NAMALWA (cell line): ENCODE measurements around the gene VGF.

Experiments used
- DNase-seq: peaks from one replicate; pipeline ENCODE4 v3.0.0-alpha.2; 2015; ENCODE audit warnings: low spot score

Gene VGF

DNA sequence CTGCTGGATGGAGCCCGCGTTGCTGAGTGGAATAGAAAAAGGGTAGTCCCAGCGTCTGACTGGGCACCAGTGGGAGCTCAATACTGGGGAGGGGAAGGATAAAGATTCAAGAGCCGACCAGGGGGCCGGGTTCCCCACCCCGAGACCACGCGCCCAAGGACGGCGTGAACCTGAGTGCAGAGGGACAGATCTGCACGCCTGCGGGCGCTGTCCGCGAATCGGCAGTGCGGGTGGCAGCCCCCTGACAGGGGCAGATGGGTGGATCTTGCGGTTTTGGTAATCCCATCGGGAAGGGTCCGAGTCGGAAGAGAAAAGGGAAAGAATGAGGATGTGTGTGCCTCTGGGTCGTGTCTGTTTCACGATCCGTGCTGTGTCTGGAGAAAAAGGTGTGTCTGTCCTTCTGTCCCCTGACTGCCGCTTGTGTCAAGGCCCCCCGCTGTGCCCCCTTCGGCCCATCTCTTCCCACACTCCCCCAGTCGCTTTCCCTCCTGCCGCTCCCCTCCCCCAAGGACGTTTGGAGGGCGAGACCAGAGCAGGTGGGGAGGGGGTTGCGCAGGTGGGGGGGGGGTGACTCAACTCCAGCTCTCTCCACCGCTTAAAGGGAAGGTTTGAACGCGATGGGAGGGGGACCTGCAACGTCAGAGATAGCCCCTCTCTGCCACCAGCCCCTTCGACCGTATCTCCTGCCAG is 734 bp upstream of the VGF start:
- no peak for DNase-seq

DNA sequence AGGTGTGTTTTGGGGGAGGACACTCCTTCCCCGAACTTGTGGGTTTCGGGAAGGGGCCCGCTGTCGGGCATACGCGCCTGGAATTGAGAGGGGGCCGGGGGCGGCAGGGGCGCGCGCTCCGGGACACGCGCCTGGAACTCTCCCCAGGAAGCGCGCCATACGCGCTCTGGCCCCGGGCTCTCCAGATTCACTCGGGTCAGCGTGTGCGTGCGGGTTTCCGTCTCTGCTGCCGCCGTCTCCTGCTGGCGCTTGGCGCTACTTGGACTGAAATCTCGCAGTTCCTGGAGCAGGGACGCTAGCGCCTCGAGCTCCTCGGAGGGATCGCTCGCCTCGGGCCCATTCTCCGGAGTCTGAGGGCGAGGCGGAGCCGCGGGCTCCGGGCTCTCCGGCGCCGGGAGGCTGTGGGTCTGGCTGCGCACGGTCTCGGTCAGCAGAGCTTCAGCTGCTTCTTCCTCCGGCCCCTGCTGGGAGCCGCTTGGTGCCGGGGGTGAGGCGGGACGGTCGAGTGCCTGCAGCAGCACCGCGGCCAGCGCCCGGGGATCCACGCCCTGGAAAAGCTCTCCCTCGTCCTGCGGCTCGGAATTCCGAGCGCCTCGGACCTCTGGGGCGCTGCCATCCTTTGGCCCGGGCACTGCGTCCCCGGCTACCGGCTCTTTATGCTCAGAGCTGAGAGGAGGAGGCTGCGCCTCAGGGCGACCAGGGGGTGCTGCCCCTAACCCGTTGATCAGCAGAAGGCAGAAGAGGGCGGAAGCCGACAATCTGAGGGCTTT is 1.1 kb downstream of the VGF start:
- no peak for DNase-seq

DNA sequence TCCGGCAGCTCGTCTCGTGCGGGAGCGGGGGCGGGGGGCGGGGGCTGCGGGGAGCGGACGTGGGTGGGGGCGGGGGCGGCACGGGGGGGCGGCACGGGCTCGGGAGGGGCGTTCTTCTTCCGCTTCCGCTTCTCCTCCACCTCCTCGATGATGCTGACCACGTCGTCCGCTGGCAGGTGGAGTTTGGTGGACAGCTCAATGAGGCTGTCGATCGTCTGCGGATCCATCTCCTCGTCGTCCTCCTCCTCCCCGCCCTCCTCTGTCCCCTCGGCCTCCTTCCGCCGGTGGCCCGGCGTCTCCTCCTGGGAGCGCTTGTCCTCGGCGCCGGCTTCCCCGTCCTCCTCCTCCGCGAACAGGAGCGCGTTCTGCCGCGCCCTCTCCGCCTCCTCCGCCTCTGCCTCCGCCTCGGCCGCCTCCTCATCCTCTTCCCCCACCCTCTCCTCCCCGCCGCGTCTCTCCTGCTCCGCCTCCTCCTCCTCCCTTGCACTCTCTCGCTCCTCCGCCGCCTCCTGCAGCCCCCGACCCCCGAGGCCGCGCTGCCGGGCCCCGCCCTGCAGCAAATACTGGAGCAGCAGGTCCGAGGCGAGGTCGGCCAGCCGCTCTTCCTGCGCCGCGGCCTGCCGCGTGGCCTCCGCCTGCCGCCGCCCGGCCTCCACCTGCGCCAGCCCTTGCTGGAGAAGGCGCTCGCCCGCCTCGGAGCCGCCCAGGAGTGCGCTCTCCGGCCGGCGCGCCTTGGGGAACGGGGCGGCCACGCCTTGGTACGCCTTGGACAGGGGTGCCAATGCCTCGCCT is 1.9 kb downstream of the VGF start:
- DNase-seq: no peak

DNA sequence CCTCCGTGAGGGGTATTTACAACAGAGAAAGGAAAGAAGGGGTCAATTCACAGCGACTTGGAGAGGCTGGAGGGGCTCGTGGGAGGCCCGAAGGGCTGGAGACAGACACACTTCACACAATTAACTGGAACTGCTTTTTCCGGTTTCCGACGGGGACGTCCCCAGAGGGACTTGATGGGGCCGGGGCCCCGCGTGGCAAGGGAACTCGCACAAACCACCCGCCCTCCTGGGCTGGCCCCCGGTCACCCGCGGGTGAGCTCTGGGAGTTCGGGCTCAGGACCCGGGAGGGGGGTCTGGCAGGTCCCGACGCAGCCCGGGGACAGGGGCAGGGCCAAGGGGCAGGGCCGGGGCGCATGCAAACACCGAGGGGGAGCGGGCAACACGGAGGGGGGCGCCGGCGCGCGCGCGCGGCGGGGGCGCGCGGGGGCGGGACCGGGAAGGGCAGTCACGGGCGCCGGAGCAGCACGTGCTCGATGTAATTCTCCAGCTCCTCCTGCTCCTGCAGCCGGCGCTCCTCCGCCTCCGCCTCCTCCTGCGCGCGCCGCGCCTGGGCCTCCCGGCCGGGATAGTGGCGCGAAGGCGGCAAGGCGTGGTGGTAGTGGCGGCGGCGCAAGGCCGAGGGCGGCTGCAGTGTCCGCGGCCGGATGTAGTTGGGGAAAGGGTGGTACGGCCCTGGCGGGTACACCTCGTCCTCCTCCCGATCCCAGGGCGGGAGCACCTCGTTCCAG is 2.7 kb downstream of the VGF start:
- no peak for DNase-seq

DNA sequence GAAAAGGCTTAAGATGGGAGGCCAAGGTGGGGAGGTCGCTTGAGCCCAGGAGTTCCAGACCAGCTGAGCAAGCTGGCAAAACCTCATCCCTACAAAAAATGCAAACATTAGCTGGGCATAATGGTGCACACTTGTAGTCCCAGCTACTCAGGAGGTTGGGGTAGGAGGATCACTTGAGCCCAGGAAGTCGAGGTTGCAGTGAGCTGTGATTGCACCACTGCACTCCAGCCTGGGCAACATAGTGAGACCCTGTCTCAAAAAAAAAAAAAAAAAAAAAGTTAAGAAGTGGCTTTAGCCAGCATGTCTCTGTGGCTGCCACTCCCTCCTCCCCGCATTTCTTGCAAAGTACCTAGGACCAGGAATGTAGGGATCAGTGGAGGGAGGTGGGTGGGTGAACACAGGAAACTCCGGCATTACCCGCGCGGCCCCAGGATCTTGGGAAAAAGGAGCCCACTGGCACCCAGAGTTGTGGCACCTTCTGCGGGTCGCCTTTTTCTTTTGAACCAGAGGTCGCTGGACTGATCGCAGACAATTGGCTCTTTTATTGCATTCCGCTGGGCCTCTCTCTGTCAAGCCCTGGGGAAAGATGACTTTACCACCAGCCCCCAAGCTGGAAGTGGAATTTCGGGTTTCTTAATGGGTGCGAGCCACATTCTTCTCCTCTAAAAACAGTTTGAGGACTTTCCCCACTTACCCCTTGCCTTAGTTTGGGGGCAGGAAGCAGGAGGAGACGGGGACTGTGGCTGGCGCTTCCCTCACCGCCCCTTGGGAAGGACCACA is 3.5 kb downstream of the VGF start:
- DNase-seq: no peak

DNA sequence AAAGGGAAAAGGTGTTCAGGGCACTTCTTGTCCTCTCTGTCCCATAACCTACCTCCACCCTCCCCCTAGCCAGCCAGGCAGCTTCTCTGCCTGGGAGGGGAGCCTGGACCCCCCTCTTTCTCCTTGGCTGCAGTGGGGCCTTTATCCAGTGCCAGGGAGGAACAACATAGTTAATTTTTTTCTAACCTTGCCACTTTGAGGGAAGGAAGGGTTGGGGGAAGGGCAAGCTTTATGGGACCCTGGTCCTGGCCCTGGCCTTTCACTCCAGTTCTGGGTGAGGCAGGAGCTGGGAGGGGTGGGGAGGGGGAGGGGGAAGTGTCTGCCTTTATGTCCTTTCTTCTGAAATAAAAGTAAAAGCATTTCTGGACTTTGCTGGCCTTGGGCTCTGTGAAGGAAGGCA is 4.5 kb downstream of the VGF start:
- no peak for DNase-seq

DNA sequence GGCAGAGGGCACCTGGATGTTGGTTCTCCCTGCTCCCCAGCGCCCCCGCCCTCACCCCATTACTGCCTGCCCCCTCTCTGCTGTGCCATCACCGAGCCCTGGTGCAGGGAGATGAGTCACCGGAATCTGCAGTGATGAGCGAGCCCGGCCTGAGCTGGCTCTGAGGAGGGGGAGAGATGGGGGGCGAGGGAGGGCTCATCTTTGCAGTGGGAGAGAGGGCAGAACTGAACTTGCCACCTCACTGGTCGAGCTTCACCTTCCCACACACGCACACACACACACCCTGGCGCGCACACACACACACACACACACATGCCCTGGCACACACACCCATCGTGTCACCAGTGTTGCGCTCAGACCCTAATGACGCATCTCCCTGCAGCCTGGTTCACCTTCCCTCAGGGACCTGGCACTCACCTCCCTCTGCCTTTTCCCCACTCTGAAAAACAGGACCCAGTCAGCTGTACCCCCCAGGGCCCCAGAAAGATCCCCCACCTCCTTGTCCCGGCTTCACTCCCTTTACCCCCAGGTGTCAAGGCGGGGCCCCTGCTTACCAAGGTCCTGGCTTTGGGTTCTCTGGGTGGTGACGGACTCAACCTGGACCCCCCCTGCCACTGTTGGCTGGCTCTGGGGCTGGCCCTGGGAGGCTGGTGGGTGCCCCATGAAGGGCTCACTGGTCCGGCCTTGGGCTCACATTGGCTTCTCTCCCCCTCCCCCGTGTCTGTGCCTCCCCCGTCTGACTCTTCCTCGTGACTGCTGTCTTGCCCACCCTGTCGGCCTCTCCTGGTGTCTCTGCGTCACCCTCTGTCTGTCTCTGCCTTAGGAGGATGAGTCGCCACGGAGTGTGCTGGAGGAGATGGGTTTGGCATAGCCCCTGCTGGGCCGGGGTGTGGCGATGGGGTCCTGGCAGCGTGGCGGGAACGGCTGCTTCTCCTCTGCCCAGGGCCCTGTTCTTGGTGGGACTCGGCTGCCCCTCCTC is 5.4 kb downstream of the VGF start:
- no peak for DNase-seq

DNA sequence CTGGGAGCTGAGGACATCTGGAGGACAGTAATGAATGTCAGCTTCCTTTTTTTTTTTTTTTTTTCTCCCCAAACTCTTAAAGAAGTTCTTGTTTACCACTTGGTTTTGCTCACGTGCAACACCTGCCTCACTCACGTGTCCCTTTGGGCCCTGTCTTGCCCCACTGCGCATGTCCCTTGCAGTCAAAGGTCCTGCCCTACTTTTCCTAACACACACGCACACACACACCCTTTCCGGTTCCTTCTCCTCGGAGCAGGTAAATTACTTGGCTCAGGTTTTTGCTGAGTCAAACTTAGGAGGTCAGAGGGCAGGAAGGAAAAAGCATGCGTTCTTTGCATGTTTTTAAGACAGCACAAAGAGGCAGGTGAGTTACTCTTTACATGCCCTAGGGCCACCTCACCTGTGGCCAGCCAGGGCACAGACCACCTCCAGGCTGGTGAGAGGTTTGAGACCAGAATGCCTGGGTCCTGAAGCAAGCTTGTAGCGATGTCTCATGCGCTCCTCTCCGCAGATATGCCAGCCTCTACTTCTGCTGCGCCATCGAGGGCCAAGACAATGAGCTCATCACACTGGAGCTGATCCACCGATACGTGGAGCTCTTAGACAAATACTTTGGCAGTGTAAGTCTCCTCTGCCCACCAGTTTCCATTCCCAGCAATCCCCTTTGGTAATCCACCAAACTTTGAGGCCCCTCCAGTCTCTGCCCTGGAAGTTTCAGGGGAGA is 8.3 kb downstream of the VGF start:
- DNase-seq: peak; percentile 73

DNA sequence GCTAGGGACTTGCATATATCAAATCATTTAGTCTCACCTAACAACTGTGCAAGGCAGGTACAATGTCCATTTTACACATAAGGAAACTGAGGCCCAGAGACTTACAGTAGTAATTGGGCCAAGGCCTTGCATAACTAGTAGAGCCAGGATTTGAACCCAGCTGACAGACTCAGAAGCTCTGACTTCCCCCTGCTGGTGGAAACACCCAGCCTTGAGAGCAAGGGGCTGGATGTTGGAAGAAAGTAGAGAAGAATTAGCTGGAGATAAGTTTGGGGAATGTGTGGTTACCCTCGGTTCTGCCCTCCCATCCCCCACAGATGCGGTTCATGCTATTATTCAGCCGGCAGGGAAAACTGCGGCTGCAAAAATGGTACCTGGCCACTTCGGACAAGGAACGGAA is 9.1 kb downstream of the VGF start:
- DNase-seq: peak; percentile 63

DNA sequence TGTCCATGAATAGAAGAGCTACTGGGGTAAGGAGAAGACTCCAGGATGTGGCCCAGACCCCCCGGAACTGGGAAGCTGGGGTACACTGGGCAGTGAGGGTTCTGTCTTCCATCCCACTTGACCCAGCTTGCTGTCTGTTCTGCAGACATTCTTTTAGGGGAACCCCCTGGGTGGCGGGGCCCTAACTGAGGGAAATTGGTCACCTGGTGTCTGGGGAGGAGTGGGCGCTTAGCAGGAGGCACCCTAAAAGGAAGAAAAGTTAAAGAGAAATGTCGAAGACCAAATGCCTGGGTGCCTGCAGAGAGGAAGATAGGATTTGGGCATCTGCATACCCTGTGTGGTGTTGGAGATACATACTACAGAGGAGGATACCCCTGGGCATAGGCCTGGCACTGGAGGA is 10.1 kb downstream of the VGF start:
- DNase-seq: no peak

DNA sequence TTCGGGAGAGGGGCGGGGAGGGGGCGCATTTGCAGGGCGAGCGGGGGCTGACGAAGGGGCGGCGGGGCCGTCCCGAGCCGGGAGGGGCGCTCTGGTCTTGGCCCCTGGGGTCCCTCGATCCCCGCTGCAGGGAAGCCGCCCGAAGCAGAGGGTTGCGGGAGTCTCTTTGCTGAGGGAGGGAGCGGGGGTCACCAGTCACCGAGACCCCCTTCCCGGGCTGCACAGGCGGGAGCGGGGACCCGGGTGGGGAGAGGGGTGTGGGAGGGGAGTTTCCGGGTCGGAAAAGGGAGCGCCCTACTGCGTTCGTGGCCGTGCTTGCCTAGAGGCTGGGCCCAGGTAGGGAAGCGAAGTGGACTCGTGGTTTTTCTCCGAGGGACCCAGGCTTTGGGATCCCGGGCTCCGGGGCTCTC is 10.7 kb downstream of the VGF start:
- no peak for DNase-seq

DNA sequence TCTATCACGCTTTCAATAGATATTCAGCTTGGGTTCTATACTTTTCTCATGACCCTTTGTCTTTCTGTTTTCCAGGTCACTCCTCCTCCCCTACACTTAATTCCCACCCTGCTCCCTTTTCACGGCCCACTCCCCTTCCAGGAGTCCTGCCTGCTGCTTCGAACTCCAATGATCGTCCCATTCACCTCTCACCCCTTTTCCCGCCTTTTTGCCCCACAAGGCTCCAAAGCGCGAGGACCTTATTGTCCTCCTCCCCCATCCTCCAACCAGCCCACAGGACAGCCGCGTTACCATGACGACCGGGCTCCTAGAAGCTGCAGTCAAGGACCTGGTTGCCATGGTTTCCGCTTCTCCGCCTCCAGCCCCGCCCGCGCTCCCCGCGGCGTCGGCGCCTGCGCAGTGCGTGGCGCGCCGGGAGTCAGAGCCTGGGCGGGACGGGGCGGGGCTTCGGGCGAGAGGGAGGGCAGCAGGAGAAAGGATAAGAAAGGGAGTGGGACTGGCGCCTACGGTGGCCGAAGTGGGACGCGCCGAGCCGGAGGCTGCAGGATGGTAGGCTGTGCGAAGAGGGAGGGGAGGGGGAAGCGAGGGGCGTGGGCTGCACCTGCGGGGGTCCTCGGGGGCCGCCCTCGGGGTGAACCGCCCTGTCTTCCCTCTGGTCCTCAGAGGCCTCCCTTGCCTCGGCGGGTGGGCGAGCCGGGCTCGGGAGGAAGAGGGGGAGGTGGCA is 11.2 kb downstream of the VGF start, which contains the start of gene AP1S1:
AP1S1 (plus strand) TSS at position 508 of the 724 bp plus-strand sequence; CDS start at position 547, 39 bp downstream.
- peak; percentile 98 for DNase-seq

DNA sequence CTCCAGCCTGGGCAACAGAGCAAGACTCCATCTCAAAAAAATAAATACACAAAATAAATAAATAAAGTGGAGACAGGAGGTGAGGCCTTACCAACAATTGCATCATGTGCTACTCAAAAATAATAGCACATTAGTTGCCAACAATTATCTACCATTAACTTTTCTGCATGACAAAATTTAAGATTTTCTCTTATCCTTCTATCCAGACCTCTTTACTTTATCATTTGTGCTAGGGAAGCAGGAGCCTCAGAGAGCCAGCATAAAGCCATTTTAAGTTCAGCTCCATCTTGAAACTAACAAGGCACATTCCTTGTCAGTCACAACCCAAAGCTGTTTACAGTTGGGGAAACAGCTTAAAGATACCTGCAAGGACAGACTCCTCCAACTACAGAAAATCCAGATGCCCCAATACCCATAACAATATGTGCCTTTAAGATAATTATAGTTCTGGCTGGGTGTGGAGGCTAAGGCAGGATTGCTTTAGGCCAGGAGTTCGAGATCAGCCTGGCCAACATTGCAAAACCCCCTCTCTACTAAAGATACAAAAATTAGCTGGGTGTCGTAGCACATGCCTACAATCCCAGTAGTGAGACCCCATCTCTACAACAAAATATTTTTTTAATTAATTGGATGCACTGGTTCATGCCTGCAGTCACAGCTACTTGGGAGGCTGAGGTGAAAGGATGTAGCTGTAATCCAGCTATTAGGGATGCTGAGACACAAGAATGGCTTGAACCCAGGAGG is 13.3 kb downstream of the VGF start:
- DNase-seq: no peak

DNA sequence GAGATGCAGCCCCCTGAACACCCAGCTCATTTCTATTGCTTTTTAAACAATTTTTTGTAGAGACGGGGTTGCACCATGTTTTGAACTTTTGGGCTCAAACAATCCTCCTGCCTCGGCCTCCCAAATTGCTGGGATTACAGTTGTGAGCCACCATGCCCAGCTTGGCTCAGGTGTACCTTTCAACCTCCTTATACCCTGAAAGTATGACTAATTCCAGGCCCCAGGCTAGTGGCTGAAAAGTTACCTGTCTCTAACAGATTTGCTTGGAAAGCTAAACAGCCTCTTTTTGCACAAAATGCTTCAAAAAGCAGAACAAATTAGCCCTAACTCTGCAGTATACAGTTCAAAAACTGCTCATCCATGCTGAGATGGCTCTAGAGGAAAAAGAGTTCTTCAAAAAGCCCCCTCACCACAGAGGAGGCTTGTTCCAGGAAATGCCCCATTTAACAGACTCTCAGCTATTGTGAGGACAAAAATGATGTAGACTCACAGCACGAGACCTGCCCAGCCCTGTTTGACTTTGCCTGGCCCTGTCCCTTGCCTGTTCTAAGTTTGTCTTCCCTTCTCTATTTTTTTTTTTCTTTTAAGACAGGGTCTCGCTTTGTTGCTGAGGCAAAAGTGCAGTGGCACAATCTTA is 24.5 kb downstream of the VGF start:
- no peak for DNase-seq

DNA sequence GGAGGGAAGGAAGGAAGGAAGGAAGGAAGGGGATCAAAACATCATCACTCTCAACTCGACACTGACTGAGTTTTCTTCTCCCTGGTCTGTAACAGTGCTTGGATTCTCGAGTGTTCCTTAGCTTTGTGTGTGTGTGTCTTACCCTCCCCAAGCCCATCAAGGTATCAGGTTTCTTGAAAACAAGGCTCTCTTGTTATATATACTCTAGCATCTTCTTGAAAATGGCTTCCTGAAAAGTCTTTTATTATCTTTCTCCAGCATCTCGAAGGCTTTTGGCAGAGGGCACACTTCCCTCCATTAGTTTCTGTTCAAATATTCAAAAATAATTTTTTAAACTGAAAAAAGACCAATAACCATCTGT is 25.1 kb downstream of the VGF start:
- no peak for DNase-seq

DNA sequence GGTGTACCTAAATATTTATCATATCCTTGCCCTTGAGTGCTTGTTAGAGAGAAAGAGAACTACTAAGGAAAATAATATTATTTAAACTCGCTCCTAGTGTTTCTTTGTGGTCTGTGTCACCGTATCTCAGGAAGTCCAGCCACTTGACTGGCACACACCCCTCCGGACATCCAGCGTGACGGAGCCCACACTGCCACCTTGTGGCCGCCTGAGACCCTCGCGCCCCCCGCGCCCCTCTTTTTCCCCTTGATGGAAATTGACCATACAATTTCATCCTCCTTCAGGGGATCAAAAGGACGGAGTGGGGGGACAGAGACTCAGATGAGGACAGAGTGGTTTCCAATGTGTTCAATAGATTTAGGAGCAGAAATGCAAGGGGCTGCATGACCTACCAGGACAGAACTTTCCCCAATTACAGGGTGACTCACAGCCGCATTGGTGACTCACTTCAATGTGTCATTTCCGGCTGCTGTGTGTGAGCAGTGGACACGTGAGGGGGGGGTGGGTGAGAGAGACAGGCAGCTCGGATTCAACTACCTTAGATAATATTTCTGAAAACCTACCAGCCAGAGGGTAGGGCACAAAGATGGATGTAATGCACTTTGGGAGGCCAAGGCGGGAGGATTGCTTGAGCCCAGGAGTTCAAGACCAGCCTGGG is 27.0 kb downstream of the VGF start:
- peak; percentile 94 for DNase-seq

DNA sequence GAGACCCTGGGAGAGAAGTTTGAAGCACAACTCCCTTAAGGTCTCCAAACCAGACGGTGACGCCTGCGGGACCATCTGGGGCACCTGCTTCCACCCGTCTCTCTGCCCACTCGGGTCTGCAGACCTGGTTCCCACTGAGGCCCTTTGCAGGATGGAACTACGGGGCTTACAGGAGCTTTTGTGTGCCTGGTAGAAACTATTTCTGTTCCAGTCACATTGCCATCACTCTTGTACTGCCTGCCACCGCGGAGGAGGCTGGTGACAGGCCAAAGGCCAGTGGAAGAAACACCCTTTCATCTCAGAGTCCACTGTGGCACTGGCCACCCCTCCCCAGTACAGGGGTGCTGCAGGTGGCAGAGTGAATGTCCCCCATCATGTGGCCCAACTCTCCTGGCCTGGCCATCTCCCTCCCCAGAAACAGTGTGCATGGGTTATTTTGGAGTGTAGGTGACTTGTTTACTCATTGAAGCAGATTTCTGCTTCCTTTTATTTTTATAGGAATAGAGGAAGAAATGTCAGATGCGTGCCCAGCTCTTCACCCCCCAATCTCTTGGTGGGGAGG is 27.6 kb downstream of the VGF start:
- no peak for DNase-seq
